NB4 (cell line): ENCODE data around the gene COG7.

Source experiments
- DNase-seq: peaks from one replicate; pipeline ENCODE4 v3.0.0; 2010; ENCODE audit warnings: low read depth
- H3K4me3 ChIP-seq: one replicate; pipeline ENCODE4 v1.5.1; 2011; ENCODE audit warnings: mild to moderate bottlenecking, low read depth, low read length, moderate library complexity
- MYC ChIP-seq: IDR thresholded peaks from 2 replicates; pipeline ENCODE4 v1.6.1; 2011; ENCODE audit warnings: low read depth, low read length
- POLR2A ChIP-seq: IDR thresholded peaks from 2 replicates; pipeline ENCODE4 v1.6.1; 2011; ENCODE audit warnings: mild to moderate bottlenecking; ENCODE audit not compliant: insufficient read length; ENCODE audit errors: extremely low read depth
- TF ChIP-seq, protein P1 (sequence below): IDR thresholded peaks from 2 replicates; pipeline ENCODE4 v1.6.1; 2011; ENCODE audit warnings: low read depth, low read length
- TF ChIP-seq, protein P2 (sequence below): IDR thresholded peaks from one replicate; pipeline ENCODE4 v1.5.1; 2012; ENCODE audit warnings: low read depth, low read length

COG7 gene

DNA sequence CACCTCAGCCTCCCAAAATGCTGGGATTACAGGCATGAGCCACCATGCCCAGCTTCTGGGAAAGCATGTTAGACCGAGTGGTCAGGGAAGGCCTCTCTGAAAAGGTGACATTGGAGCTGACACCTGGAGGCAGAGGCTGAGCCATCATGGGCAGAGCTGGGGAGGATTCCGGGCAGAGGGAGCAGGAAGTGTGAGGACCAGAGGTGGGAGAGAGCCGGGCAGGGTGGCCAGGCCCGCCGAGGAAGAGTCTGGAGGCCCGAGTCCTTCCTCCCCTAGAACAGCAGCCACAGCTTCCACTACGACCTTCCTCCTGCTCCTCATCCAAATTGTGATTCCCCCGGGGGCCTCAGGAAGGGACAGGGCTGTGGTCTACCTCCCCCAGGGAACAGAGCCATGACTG, 74.7 kb downstream of the COG7 start:
- no peak overlapping the region for H3K4me3 ChIP-seq
- TF ChIP-seq MYC (no peak), POLR2A (no peak)
- TF ChIP-seq, protein P1, sequence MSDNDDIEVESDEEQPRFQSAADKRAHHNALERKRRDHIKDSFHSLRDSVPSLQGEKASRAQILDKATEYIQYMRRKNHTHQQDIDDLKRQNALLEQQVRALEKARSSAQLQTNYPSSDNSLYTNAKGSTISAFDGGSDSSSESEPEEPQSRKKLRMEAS = no peak
- TF ChIP-seq, protein P2, sequence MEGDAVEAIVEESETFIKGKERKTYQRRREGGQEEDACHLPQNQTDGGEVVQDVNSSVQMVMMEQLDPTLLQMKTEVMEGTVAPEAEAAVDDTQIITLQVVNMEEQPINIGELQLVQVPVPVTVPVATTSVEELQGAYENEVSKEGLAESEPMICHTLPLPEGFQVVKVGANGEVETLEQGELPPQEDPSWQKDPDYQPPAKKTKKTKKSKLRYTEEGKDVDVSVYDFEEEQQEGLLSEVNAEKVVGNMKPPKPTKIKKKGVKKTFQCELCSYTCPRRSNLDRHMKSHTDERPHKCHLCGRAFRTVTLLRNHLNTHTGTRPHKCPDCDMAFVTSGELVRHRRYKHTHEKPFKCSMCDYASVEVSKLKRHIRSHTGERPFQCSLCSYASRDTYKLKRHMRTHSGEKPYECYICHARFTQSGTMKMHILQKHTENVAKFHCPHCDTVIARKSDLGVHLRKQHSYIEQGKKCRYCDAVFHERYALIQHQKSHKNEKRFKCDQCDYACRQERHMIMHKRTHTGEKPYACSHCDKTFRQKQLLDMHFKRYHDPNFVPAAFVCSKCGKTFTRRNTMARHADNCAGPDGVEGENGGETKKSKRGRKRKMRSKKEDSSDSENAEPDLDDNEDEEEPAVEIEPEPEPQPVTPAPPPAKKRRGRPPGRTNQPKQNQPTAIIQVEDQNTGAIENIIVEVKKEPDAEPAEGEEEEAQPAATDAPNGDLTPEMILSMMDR = no peak
- DNase-seq = no peak

DNA sequence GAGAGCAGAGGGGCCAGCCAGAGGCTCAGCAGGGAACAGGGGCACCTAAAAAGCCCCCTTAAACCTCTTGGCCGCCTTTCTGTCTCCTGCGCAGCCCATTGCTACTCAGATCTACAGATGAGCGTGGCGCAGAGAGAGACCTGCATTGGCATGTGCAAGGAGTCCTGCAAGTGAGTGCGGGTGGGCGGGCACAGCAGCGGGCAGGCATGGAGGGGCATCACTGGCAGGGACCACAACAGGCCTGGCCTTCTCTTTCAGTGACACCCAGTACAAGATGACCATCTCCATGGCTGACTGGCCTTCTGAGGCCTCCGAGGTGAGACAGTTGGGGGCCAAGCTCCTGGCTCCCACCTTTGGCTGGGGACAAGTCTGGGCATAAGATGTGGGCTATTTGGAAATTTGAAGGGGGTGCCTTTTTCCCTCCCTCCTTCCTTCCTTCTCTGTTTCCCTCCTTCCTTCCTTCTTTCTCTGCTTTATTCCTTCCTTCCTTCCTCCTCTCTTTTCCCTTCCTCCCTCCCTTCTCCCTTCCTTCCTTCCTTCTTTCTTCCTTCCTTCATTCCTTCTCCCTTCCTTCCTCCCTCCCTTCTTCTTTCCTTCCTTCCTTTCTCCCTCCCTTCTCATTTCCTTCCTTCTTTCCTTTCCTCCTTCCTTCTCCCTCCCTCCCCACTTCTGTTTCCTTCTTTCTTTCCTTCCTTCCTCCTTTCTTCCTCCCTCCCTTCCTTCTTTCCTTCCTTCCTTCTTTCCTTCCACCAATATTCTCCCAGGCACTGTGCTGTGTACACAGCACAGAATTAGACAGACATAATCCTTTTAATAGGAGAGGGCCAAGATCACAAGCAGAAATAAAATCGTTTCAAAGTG, 75.7 kb downstream of the COG7 start:
- no peak for DNase-seq
- TF ChIP-seq MYC = no peak
- TF ChIP-seq, protein P1 = no peak
- no peak for TF ChIP-seq POLR2A
- TF ChIP-seq, protein P2 = no peak
- H3K4me3 ChIP-seq = no peak overlapping the region

DNA sequence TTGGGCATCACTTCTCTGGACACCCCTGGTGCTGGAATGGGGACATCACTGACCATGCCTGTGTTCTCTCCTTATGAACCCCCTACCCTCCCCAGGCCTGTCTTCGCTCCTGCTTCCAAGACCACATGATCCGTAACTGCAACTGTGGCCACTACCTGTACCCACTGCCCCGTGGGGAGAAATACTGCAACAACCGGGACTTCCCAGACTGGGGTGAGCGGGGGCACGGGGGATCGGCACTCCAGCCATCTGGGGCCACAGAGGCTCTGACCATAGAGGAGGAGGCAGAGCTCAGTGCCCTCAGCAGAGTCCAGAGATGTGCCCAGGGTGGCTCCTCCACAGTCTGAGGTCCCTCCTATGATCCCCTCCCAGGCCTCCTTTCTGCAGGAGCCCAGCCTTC, 77.3 kb downstream of the COG7 start:
- no peak for DNase-seq
- TF ChIP-seq, protein P2 = no peak
- TF ChIP-seq POLR2A = no peak
- no peak for TF ChIP-seq MYC
- TF ChIP-seq, protein P1 = no peak
- no peak overlapping the region for H3K4me3 ChIP-seq

DNA sequence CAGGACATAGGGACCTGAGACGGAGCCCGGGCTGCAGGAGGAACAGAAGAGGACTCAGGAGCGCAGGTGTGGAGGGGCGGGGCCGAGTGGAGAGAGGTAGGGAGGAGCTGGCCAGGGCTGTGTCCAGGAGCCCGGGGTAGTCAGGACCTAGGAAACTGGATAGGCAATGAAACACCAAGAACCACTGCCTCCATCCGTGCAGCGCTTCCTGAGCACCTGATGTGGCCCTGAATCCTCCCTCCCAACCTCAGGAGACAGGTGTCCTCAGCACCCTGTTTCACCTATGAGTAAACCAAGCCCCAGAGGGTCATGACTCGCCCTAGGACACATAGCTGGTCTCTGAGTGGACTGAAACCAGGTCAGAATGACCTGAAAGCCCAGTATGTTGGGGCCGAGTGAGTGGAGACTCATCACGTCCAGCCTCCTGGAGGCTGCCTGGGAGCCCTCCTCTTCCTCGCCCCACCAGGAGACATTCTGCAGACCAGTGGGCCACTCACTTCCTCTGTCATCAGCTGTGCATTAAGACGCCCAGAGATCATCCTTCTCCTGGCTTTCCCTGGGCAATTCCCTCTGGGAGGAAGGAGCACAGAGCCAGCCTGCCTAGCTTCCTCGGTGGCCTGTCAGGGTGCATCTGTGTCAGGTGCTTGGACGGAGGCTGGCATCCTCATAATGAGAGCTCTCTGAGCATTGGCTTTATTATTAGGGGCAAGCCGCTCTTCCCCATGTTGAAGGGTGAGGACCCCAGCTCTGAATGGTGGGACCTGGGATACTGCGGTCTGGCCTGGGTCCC, 78.1 kb downstream of the COG7 start:
- DNase-seq = no peak
- TF ChIP-seq POLR2A = no peak
- TF ChIP-seq, protein P1 = no peak
- TF ChIP-seq, protein P2 = no peak
- TF ChIP-seq MYC = no peak

DNA sequence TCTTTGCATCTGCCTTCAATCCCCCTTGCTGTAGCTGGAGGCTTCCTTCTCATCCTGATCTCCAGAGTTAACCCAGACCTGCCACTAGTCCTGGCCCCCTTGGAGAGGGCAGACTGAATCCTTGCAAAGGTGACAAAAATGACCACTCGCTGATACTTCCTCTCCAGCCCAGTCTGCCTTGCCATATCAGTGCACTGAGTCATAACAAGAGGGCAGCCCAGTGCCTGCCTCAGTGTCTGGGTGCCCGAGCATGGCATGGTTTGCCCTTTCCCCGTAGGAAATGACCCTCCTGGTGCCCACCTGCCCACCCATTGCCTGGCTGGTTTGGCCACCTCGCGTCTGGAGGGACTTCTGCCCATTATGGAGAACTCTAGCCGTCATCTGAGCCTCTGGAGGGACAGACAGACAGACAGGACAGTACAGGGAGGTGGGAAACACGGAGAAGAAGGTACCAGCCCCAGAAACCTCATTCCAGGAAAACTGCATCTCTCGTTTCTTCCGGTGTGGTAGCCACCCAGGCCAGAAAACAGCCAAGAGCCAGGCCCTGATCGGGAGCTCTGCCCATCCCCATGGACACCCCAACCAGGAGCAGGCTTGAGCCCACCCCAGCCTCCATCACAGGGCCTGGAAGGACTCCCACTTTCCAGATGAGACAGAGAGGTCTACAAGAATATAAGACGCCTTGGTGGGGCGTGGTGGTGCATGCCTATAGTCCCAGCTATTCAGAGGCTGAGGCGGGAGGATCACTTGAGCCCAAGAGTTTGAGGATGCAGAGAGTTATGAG, 79.4 kb downstream of the COG7 start:
- TF ChIP-seq MYC = no peak
- no peak for TF ChIP-seq POLR2A
- TF ChIP-seq, protein P2 = no peak
- TF ChIP-seq, protein P1 = no peak
- no peak overlapping the region for H3K4me3 ChIP-seq
- no peak for DNase-seq

More for the DNA sequence above, 78.1 kb downstream of the COG7 start:
- no peak overlapping the region for H3K4me3 ChIP-seq
